Fibroblast of lung (primary cell): ENCODE measurements around the gene MAP6. TPM values are rescaled to one million over a fixed set of nuclear protein-coding genes. Genes with fewer than 3 reads are reported as not detected.

ENCODE experiments used
- DNase-seq, 2 donors: peaks; one replicate each; pipeline versions ENCODE4 v3.0.0 to v3.0.0-alpha.2; 2010; ENCODE audit warnings: low read depth in 2 of 2
- H2AFZ ChIP-seq: 2 replicates; pipeline ENCODE4 v1.5.1; 2012; ENCODE audit warnings: low read length, control low read depth, inconsistent platforms
- H3K27ac ChIP-seq: 2 replicates; pipeline ENCODE4 v1.5.1; 2011; ENCODE audit warnings: low read length, control low read depth; ENCODE audit not compliant: insufficient read depth
- H3K27me3 ChIP-seq: 2 replicates; pipeline ENCODE4 v1.5.1; 2011; ENCODE audit warnings: mild to moderate bottlenecking, low read length; ENCODE audit not compliant: control insufficient read depth, insufficient read depth
- H3K36me3 ChIP-seq: 2 replicates; pipeline ENCODE4 v1.5.1; 2011; ENCODE audit warnings: low read length; ENCODE audit not compliant: control insufficient read depth, insufficient read depth
- H3K4me1 ChIP-seq: 2 replicates; pipeline ENCODE4 v1.5.1; 2011; ENCODE audit warnings: low read length; ENCODE audit not compliant: control insufficient read depth, insufficient read depth; ENCODE audit errors: extremely low read depth
- H3K4me2 ChIP-seq: 2 replicates; pipeline ENCODE4 v1.5.1; 2011; ENCODE audit warnings: low read length, control low read depth; ENCODE audit not compliant: insufficient read depth; ENCODE audit errors: extremely low read depth
- H3K4me3 ChIP-seq, 4 experiments: fragments of 200-600 bp in 1 of 4; sonication (generic) in 1 of 4; replicated peaks in 1 of 4; 2 replicates each; pipeline ENCODE4 v1.5.1; 2011 to 2016; ENCODE audit warnings: low read length in 4 of 4, low read depth in 3 of 4, mild to moderate bottlenecking in 3 of 4, control low read depth in 2 of 4, inconsistent platforms in 1 of 4, mixed read lengths in 1 of 4; ENCODE audit not compliant: insufficient read depth in 1 of 4; ENCODE audit errors: control extremely low read depth in 1 of 4
- H3K79me2 ChIP-seq: 2 replicates; pipeline ENCODE4 v1.5.1; 2012; ENCODE audit warnings: mild to moderate bottlenecking, low read length, inconsistent platforms; ENCODE audit not compliant: control insufficient read depth, insufficient read depth
- H3K9ac ChIP-seq: 2 replicates; pipeline ENCODE4 v1.5.1; 2011; ENCODE audit warnings: mild to moderate bottlenecking, low read length, control low read depth; ENCODE audit not compliant: insufficient read depth
- H3K9me3 ChIP-seq: 2 replicates; pipeline ENCODE4 v1.5.1; 2012; ENCODE audit warnings: low read depth, low read length; ENCODE audit not compliant: control insufficient read depth, insufficient read depth
- H4K20me1 ChIP-seq: 2 replicates; pipeline ENCODE4 v1.5.1; 2011; ENCODE audit warnings: low read length; ENCODE audit not compliant: control insufficient read depth, insufficient read depth; ENCODE audit errors: extremely low read depth
- CTCF ChIP-seq, 2 donors: IDR thresholded peaks in 1 of 2; conservative IDR thresholded peaks in 1 of 2; 1 replicate in 1 of 2; 2 replicates in 1 of 2; pipeline ENCODE4 v1.5.1; 2011 to 2012; ENCODE audit warnings: low read length in 2 of 2, control low read depth in 1 of 2, inconsistent platforms in 1 of 2, low read depth in 1 of 2, mild to moderate bottlenecking in 1 of 2
- EZH2 ChIP-seq: IDR thresholded peaks from 2 replicates; pipeline ENCODE4 v1.5.1; 2012; ENCODE audit warnings: low read length, control low read depth, mild to moderate bottlenecking; ENCODE audit errors: missing control alignments
- polyA plus RNA-seq, 2 donors: library from polyadenylated mRNA; depleted of rRNA in 1 of 2; stranded (reverse) in 1 of 2; unstranded in 1 of 2; fragments of >200 nt; gene quantifications; 2 replicates each; pipeline ENCODE4 v1.2.1, GENCODE V29; 2011 to 2012; ENCODE audit warnings: missing spikeins in 1 of 2
- total RNA-seq: library from RNA; depleted of rRNA; stranded (reverse); fragments of >200 nt; gene quantifications from 2 replicates; pipeline ENCODE4 v1.2.1, GENCODE V29; 2014

Gene MAP6
- total and polyA plus RNA-seq, 2 donors (not counting 1 experiment from before 2014, with no cell fraction given), result 0.17 to 1.0 TPM

GRCh38 chr11:75576499-75576918 is 92.3 kb downstream of the MAP6 start:
- Histone ChIP-seq H3K9ac (no peak overlapping the region), H3K4me3 (no peak overlapping the region), H3K79me2 (peaks cover 2% of the 10 kb centered on the region), H3K9me3 (no peaks in the 10 kb centered on the region), H3K36me3 (peaks cover 25% of the 10 kb centered on the region), H3K4me2 (no peak overlapping the region), H3K4me1 (peaks cover 8% of the 10 kb centered on the region), H3K27ac (no peak overlapping the region), H4K20me1 (peaks cover 2% of the 10 kb centered on the region), H3K27me3 (no peaks in the 10 kb centered on the region), H2AFZ (no peak overlapping the region)
- no peak for TF ChIP-seq CTCF (conservative IDR thresholded peaks at IDR 0.05 in 1 of 2, IDR thresholded peaks at IDR 0.05 in 1 of 2; ENCODE audit: low read depth in 1 of 2, low read length in 2 of 2)
- TF ChIP-seq EZH2, result no peak
- peak; percentile 65 to 79 for DNase-seq

GRCh38 chr11:75576017-75576416 is 92.8 kb downstream of the MAP6 start:
- H4K20me1 ChIP-seq, result peaks cover 2% of the 10 kb centered on the region
- peaks cover 30% of the 10 kb centered on the region for H3K36me3 ChIP-seq
- peaks cover 8% of the 10 kb centered on the region for H3K4me1 ChIP-seq
- H3K4me2 ChIP-seq, result no peak overlapping the region
- peaks cover 3% of the 10 kb centered on the region for H3K79me2 ChIP-seq
- DNase-seq, result no peak
- no peaks in the 10 kb centered on the region for H3K27me3 ChIP-seq
- no peak for TF ChIP-seq EZH2
- TF ChIP-seq CTCF (conservative IDR thresholded peaks at IDR 0.05 in 1 of 2, IDR thresholded peaks at IDR 0.05 in 1 of 2; ENCODE audit: low read depth in 1 of 2, low read length in 2 of 2), result no peak
- no peak overlapping the region for H3K4me3 ChIP-seq
- no peak overlapping the region for H3K9ac ChIP-seq
- no peak overlapping the region for H2AFZ ChIP-seq
- H3K27ac ChIP-seq, result no peak overlapping the region
- no peaks in the 10 kb centered on the region for H3K9me3 ChIP-seq

- H3K9me3 ChIP-seq, result no peaks in the 10 kb centered on the region
Measured at GRCh38 chr11:75574698-75575602, 93.9 kb downstream of the MAP6 start.

More at GRCh38 chr11:75574698-75575602, 93.9 kb downstream of the MAP6 start:
- H3K9ac ChIP-seq, result no peak overlapping the region
- H3K4me1 ChIP-seq, result peaks cover 8% of the 10 kb centered on the region
- H3K79me2 ChIP-seq, result peaks cover 13% of the 10 kb centered on the region
- H3K4me3 ChIP-seq, result no peak overlapping the region
- peaks cover 2% of the 10 kb centered on the region for H4K20me1 ChIP-seq
- no peak overlapping the region for H3K4me2 ChIP-seq
- DNase-seq, result no peak
- peaks cover 40% of the 10 kb centered on the region for H3K36me3 ChIP-seq
- no peak overlapping the region for H3K27ac ChIP-seq
- TF ChIP-seq CTCF (conservative IDR thresholded peaks at IDR 0.05 in 1 of 2, IDR thresholded peaks at IDR 0.05 in 1 of 2; ENCODE audit: low read depth in 1 of 2, low read length in 2 of 2), result peak; percentile 30 to 42
- no peak for TF ChIP-seq EZH2
- no peaks in the 10 kb centered on the region for H3K27me3 ChIP-seq
- H2AFZ ChIP-seq, result no peak overlapping the region
